ENCODE measurements around the gene TAB2. TPM values are rescaled to one million over a fixed set of nuclear protein-coding genes. Genes with fewer than 3 reads are reported as not detected.

The TAB2 gene
- total RNA-seq, 4 donors from 2014 or later = 48.2 to 84.6 (median 52.8) TPM

- no peak overlapping the region for H3K27ac ChIP-seq
- no peak for DNase-seq
- H3K4me3 ChIP-seq = no peak overlapping the region
- peaks cover 0 to 59% (median 4%) of the 10 kb centered on the region in 4 donors for H3K4me1 ChIP-seq
- H3K27me3 ChIP-seq = no peaks in the 10 kb centered on the region
- H3K9me3 ChIP-seq = no peaks in the 10 kb centered on the region
- no peaks in the 10 kb centered on the region for H3K36me3 ChIP-seq
- TF ChIP-seq POLR2A (IDR thresholded peaks at IDR 0.05) = no peak
- no peak for TF ChIP-seq CTCF (IDR thresholded peaks at IDR 0.05)
Observed at GRCh38 chr6:149331043-149331807, 13.7 kb downstream of the TAB2 start.

GRCh38 chr6:149331871-149332270, 14.4 kb downstream of the TAB2 start:
- no peak overlapping the region for H3K27ac ChIP-seq
- TF ChIP-seq CTCF (IDR thresholded peaks at IDR 0.05) (no peak), POLR2A (IDR thresholded peaks at IDR 0.05) (no peak)
- no peaks in the 10 kb centered on the region for H3K9me3 ChIP-seq
- H3K27me3 ChIP-seq = no peaks in the 10 kb centered on the region
- no peaks in the 10 kb centered on the region for H3K36me3 ChIP-seq
- peaks cover 0 to 59% (median 5%) of the 10 kb centered on the region in 4 donors for H3K4me1 ChIP-seq
- no peak for DNase-seq
- H3K4me3 ChIP-seq = no peak overlapping the region

- no peak for TF ChIP-seq CTCF (IDR thresholded peaks at IDR 0.05)
- TF ChIP-seq POLR2A (IDR thresholded peaks at IDR 0.05) = no peak
- no peaks in the 10 kb centered on the region for H3K27me3 ChIP-seq
- no peak for DNase-seq
- H3K4me3 ChIP-seq = no peak overlapping the region
- H3K4me1 ChIP-seq = peaks cover 0 to 54% (median 4%) of the 10 kb centered on the region in 4 donors
- no peaks in the 10 kb centered on the region for H3K9me3 ChIP-seq
- no peak overlapping the region for H3K27ac ChIP-seq
- no peaks in the 10 kb centered on the region for H3K36me3 ChIP-seq
Observed at GRCh38 chr6:149332602-149333265, 15.2 kb downstream of the TAB2 start.

- Histone ChIP-seq H3K27ac (no peak overlapping the region), H3K36me3 (no peaks in the 10 kb centered on the region), H3K27me3 (no peaks in the 10 kb centered on the region), H3K9me3 (no peaks in the 10 kb centered on the region), H3K4me3 (no peak overlapping the region), H3K4me1 (peaks cover 0 to 52% (median 4%) of the 10 kb centered on the region in 4 donors)
- no peak for DNase-seq
- no peak for TF ChIP-seq POLR2A (IDR thresholded peaks at IDR 0.05)
- TF ChIP-seq CTCF (IDR thresholded peaks at IDR 0.05) = no peak
Observed at GRCh38 chr6:149333266-149333620, 15.7 kb downstream of the TAB2 start.

GRCh38 chr6:149334201-149334600, 16.7 kb downstream of the TAB2 start:
- H3K27ac ChIP-seq = no peak overlapping the region
- no peaks in the 10 kb centered on the region for H3K9me3 ChIP-seq
- no peaks in the 10 kb centered on the region for H3K27me3 ChIP-seq
- no peak for TF ChIP-seq CTCF (IDR thresholded peaks at IDR 0.05)
- TF ChIP-seq POLR2A (IDR thresholded peaks at IDR 0.05) = no peak
- peaks cover 0 to 52% (median 4%) of the 10 kb centered on the region in 4 donors for H3K4me1 ChIP-seq
- H3K4me3 ChIP-seq = no peak overlapping the region
- H3K36me3 ChIP-seq = no peaks in the 10 kb centered on the region
- DNase-seq = no peak
